Caco-2 (cell line): ENCODE data around the gene FBXO31. TPM values are rescaled to one million over a fixed set of nuclear protein-coding genes. Genes with fewer than 3 reads are reported as not detected.
"Not testable (repeated sequence)": the region's sequence is repeated elsewhere in the genome, so short reads cannot be mapped to it uniquely, and the experiment has no call there.

Experiments used
- BruUV-seq: library from RNA; stranded (reverse); fragments of 400-500 nt; replicated peaks from 2 replicates; lab custom pipeline; 2021; lab: Mats Ljungman, UMichigan
- CTCF ChIA-PET: fragments of 300-600 bp; sonication (Branson Sonifier 250); formaldehyde crosslinking; loops from one replicate; lab custom pipeline; 2022; ENCODE audit warnings: antibody characterized with exemption; lab: Charles Lee
- POLR2A ChIA-PET: fragments of 300-600 bp; sonication (Branson Sonifier 250); formaldehyde crosslinking; loops from one replicate; lab custom pipeline; 2022; ENCODE audit warnings: antibody characterized with exemption; lab: Charles Lee
- DNase-seq, 2 experiments: peaks; one replicate each; pipeline versions ENCODE4 v3.0.0 to v3.0.0-alpha.2; 2020 to 2022
- H3K27me3 ChIP-seq: replicated peaks from 2 replicates; pipeline ENCODE4 v1.6.0; 2011; ENCODE audit warnings: low read length; ENCODE audit not compliant: control insufficient read depth, insufficient read depth
- H3K36me3 ChIP-seq: 2 replicates; pipeline ENCODE4 v1.5.1; 2011; ENCODE audit warnings: low read length; ENCODE audit not compliant: control insufficient read depth, insufficient read depth
- H3K4me1 ChIP-seq: fragments of 250-450 bp; sonication (Bioruptor Pico); 2 replicates; pipeline ENCODE4 v1.5.1; 2020; ENCODE audit warnings: mild to moderate bottlenecking
- H3K4me3 ChIP-seq: 2 replicates; pipeline ENCODE4 v1.5.1; 2011; ENCODE audit warnings: low read depth, mild to moderate bottlenecking, control low read depth, low read length
- H3K9me3 ChIP-seq: fragments of 250-450 bp; sonication (Bioruptor Pico); 2 replicates; pipeline ENCODE4 v1.5.1; 2020; ENCODE audit warnings: mild to moderate bottlenecking, moderate library complexity
- H3K27ac Mint-ChIP-seq: one replicate; pipeline ENCODE4 v1.8.0; 2022; ENCODE audit warnings: mixed read lengths; ENCODE audit not compliant: unreplicated experiment
- H3K27me3 Mint-ChIP-seq: one replicate; pipeline ENCODE4 v1.8.0; 2022; ENCODE audit warnings: mixed read lengths; ENCODE audit not compliant: insufficient read depth, unreplicated experiment
- H3K36me3 Mint-ChIP-seq: one replicate; pipeline ENCODE4 v1.8.0; 2022; ENCODE audit warnings: mild to moderate bottlenecking, mixed read lengths; ENCODE audit not compliant: insufficient read depth, unreplicated experiment
- H3K4me1 Mint-ChIP-seq: one replicate; pipeline ENCODE4 v1.8.0; 2022; ENCODE audit warnings: low read depth, mixed read lengths; ENCODE audit not compliant: unreplicated experiment
- H3K4me3 Mint-ChIP-seq: one replicate; pipeline ENCODE4 v1.8.0; 2022; ENCODE audit warnings: mild to moderate bottlenecking, moderate library complexity, mixed read lengths; ENCODE audit not compliant: unreplicated experiment
- H3K9me3 Mint-ChIP-seq: one replicate; pipeline ENCODE4 v1.8.0; 2022; ENCODE audit warnings: mixed read lengths; ENCODE audit not compliant: unreplicated experiment
- intact Hi-C: fragments of 100-400 bp; cut with micrococcal nuclease; formaldehyde crosslinking; loops from one replicate; pipeline ENCODE4 v1.10.0; 2022; ENCODE audit not compliant: unreplicated experiment
- total RNA-seq: library from RNA; stranded (reverse); gene quantifications from 2 replicates; pipeline ENCODE4 v1.2.3, GENCODE V29; 2022
- TF ChIP-seq, protein P1 (sequence below), 2 experiments: fragments of 200-600 bp in 1 of 2; IDR thresholded peaks; 1 replicate in 1 of 2; 2 replicates in 1 of 2; pipeline versions ENCODE4 v1.5.1 to v1.8.0; 2011 to 2022; ENCODE audit warnings: antibody characterized with exemption in 1 of 2, control low read depth in 1 of 2, inconsistent platforms in 1 of 2, low read depth in 1 of 2, low read length in 1 of 2, mild to moderate bottlenecking in 1 of 2, moderate library complexity in 1 of 2; ENCODE audit not compliant: insufficient read depth in 1 of 2, severe bottlenecking in 1 of 2, unreplicated experiment in 1 of 2

FBXO31 gene
- total RNA-seq, 1 experiment from 2014 or later, result 55.6 TPM

DNA sequence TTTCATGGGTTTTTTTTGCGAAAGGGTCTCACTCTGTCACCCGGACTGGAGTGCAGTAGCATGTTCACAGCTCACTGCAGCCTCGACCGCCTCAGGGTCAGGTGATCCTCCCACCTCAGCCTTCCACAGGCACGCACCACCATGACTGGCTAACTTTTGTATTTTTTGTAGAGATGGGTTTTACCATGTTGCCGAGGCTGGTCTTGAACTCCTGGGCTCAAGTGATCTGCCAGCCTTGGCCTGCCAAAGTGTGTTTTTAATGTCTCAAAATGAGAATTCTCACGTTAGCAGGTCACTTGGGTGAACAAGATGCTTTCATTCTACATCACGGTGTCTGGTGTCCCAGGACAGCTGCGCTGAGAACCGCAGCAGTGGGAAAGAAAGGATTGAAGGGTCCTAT is 3.2 kb downstream of the FBXO31 start:
- H3K27ac Mint-ChIP-seq, result peak overlapping the region; percentile 35
- BruUV-seq, result no TSS peak
- H3K36me3 Mint-ChIP-seq, result peaks cover 77% of the 10 kb centered on the region
- Histone ChIP-seq H3K27me3 (no peaks in the 10 kb centered on the region), H3K4me3 (no peak overlapping the region), H3K36me3 (no peaks in the 10 kb centered on the region), H3K4me1 (peaks cover 45% of the 10 kb centered on the region), H3K9me3 (no peaks in the 10 kb centered on the region)
- peaks cover 2% of the 10 kb centered on the region for H3K27me3 Mint-ChIP-seq
- peaks cover 26% of the 10 kb centered on the region for H3K4me1 Mint-ChIP-seq
- DNase-seq, result no peak
- H3K9me3 Mint-ChIP-seq, result no peaks in the 10 kb centered on the region
- TF ChIP-seq, protein P1, sequence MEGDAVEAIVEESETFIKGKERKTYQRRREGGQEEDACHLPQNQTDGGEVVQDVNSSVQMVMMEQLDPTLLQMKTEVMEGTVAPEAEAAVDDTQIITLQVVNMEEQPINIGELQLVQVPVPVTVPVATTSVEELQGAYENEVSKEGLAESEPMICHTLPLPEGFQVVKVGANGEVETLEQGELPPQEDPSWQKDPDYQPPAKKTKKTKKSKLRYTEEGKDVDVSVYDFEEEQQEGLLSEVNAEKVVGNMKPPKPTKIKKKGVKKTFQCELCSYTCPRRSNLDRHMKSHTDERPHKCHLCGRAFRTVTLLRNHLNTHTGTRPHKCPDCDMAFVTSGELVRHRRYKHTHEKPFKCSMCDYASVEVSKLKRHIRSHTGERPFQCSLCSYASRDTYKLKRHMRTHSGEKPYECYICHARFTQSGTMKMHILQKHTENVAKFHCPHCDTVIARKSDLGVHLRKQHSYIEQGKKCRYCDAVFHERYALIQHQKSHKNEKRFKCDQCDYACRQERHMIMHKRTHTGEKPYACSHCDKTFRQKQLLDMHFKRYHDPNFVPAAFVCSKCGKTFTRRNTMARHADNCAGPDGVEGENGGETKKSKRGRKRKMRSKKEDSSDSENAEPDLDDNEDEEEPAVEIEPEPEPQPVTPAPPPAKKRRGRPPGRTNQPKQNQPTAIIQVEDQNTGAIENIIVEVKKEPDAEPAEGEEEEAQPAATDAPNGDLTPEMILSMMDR (IDR thresholded peaks at IDR 0.05; ENCODE audit: insufficient read depth in 1 of 2, low read depth in 1 of 2, low read length in 1 of 2, severe bottlenecking in 1 of 2, unreplicated experiment in 1 of 2), result no peak
- CTCF ChIA-PET, result interaction anchor here (1.8 to 2.1 kb wide), 2 partner anchors 11 to 63 kb away, joined by 6 to 7 read pairs; partner anchors contain the start of gene C16orf95
- intact Hi-C loops, result loop anchor here (5.0 to 10.0 kb wide), 2 partner anchors 572 to 826 kb away; partner anchors contain the start of genes BANP and MTHFSD
- POLR2A ChIA-PET, result interaction anchor here (0.8 kb wide), 1 partner anchor 63 kb away, joined by 3 read pairs; the partner anchor contains the start of gene C16orf95
- H3K4me3 Mint-ChIP-seq, result peak overlapping the region; percentile 82

DNA sequence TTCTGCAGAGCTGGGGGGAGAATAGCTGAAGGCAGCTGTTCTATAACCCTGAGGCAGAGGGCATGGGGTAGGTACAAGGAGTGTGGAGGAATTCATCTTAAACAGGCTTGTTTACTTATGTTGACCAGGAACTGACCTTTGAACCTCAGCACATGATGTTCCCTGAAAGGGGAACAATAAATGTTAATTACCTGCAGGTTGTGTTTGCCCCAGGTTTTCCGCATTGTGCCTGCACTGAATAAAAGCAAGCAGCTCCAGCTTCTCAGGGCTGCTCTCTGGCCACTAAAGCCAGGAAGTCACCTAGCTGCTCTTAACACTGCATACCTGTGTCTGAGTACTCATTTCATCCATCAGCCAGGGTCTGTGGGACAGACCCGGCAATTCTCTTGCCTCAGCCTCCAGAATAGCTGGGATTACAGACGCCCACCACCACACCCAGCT is 4.2 kb downstream of the FBXO31 start:
- CTCF ChIA-PET, result interaction anchor here (0.7 to 1.8 kb wide), 4 partner anchors 9 to 62 kb away, joined by 3 to 6 read pairs (median 3); partner anchors contain the start of gene C16orf95
- H3K36me3 ChIP-seq, H3K27me3 ChIP-seq, H3K9me3 Mint-ChIP-seq, H3K4me3 Mint-ChIP-seq, intact Hi-C loops, BruUV-seq, H3K9me3 ChIP-seq, H3K4me3 ChIP-seq, H3K27me3 Mint-ChIP-seq: not testable (repeated sequence)
- H3K4me1 ChIP-seq, result peaks cover 40% of the 10 kb centered on the region
- POLR2A ChIA-PET, result interaction anchor here (0.6 kb wide), 1 partner anchor 9 kb away, joined by 3 read pairs; no protein-coding TSS in a partner anchor
- DNase-seq, result peak; percentile 76 to 88
- peaks cover 26% of the 10 kb centered on the region for H3K4me1 Mint-ChIP-seq
- H3K36me3 Mint-ChIP-seq, result peaks cover 73% of the 10 kb centered on the region
- peak overlapping the region; percentile 52 for H3K27ac Mint-ChIP-seq

DNA sequence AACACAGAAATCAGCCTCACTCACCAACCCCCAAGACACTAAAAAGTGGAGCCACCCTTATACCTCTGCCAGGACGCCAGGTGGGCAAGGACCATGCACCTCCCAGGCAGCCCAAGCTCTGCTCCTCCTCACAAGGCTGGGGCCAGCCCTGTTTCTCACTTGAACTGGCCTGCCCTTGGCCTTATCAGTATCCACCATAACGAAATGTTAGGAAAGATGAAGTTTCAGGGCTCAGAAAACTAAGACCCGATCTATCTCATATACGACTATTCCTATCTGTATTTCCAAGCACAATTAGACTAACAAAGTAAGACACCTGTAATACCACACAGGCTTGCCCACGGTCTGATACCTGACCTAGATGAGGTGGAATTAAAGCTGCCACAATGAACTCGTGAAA is 6.9 kb downstream of the FBXO31 start:
- no TSS peak for BruUV-seq

More for the DNA sequence above, 6.9 kb downstream of the FBXO31 start:
- TF ChIP-seq, protein P1 (IDR thresholded peaks at IDR 0.05; ENCODE audit: insufficient read depth in 1 of 2, low read depth in 1 of 2, low read length in 1 of 2, severe bottlenecking in 1 of 2, unreplicated experiment in 1 of 2), result no peak
- intact Hi-C loops, result no loop called here
- DNase-seq, result no peak
- Mint-ChIP-seq H3K9me3 (no peaks in the 10 kb centered on the region), H3K4me1 (peaks cover 25% of the 10 kb centered on the region), H3K36me3 (peaks cover 56% of the 10 kb centered on the region), H3K27ac (peak overlapping the region; percentile 75), H3K4me3 (no peak overlapping the region), H3K27me3 (no peaks in the 10 kb centered on the region)
- ChIA-PET CTCF (no interaction called here), POLR2A (interaction anchor here (0.7 kb wide), 1 partner anchor 1275 kb away, joined by 3 read pairs; no protein-coding TSS in a partner anchor)
- no peaks in the 10 kb centered on the region for H3K9me3 ChIP-seq
- no peaks in the 10 kb centered on the region for H3K27me3 ChIP-seq
- H3K4me1 ChIP-seq, result peaks cover 35% of the 10 kb centered on the region
- no peaks in the 10 kb centered on the region for H3K36me3 ChIP-seq
- no peak overlapping the region for H3K4me3 ChIP-seq
